Measurements from ENCODE around the gene ARSG. TPM values are rescaled to one million over a fixed set of nuclear protein-coding genes. Genes with fewer than 3 reads are reported as not detected.

Gene ARSG
- total and polyA plus RNA-seq, 2 of the 13 experiments (the other 11 are each of a cell fraction or from before 2014, with no cell fraction given) = 3.7 to 15.2 TPM

GRCh38 chr17:68379692-68380677 lies 88.7 kb downstream of the ARSG start (continued):
- TF ChIP-seq KDM4B (CRISPR knock-in tag; IDR thresholded peaks at IDR 0.05) (no peak), SKIL (CRISPR knock-in tag; IDR thresholded peaks at IDR 0.05; ENCODE audit: borderline replicate concordance) (peak; percentile 43), NFYB (CRISPR knock-in tag; IDR thresholded peaks at IDR 0.05) (no peak), EEA1 (CRISPR knock-in tag; IDR thresholded peaks at IDR 0.05; ENCODE audit: borderline replicate concordance) (no peak), ELF1 (CRISPR knock-in tag; IDR thresholded peaks at IDR 0.05) (no peak), FUBP1 (CRISPR knock-in tag; IDR thresholded peaks at IDR 0.05; ENCODE audit: borderline replicate concordance) (no peak), SP2 (CRISPR knock-in tag; IDR thresholded peaks at IDR 0.05) (no peak), NFIC (IDR thresholded peaks at IDR 0.05; ENCODE audit: low read length) (no peak), ZNF331 (CRISPR knock-in tag; IDR thresholded peaks at IDR 0.05) (peak; percentile 52; the same call in 1 of the 2 replicates), ZNF260 (CRISPR knock-in tag; IDR thresholded peaks at IDR 0.05; ENCODE audit: borderline replicate concordance, low read depth) (no peak), SOX5 (CRISPR knock-in tag; IDR thresholded peaks at IDR 0.05; ENCODE audit: borderline replicate concordance) (peak; percentile 75; the same call in 1 of the 2 replicates), NFATC3 (CRISPR knock-in tag; IDR thresholded peaks at IDR 0.05) (no peak), HNRNPUL1 (IDR thresholded peaks at IDR 0.05; ENCODE audit: low read depth, low read length) (no peak), FOXA1 (IDR thresholded peaks at IDR 0.05) (no peak), FOXA1 (CRISPR knock-in tag; IDR thresholded peaks at IDR 0.05) (peak; percentile 87), ATM (IDR thresholded peaks at IDR 0.05; ENCODE audit: borderline replicate concordance) (no peak), IRX3 (CRISPR knock-in tag; IDR thresholded peaks at IDR 0.05; ENCODE audit: borderline replicate concordance, low read depth) (no peak), DPF2 (CRISPR knock-in tag; IDR thresholded peaks at IDR 0.05; ENCODE audit: borderline replicate concordance, low read depth) (peak; percentile 69), MAX (IDR thresholded peaks at IDR 0.05) (peak; percentile 59)
- TF ChIP-seq, protein P1, sequence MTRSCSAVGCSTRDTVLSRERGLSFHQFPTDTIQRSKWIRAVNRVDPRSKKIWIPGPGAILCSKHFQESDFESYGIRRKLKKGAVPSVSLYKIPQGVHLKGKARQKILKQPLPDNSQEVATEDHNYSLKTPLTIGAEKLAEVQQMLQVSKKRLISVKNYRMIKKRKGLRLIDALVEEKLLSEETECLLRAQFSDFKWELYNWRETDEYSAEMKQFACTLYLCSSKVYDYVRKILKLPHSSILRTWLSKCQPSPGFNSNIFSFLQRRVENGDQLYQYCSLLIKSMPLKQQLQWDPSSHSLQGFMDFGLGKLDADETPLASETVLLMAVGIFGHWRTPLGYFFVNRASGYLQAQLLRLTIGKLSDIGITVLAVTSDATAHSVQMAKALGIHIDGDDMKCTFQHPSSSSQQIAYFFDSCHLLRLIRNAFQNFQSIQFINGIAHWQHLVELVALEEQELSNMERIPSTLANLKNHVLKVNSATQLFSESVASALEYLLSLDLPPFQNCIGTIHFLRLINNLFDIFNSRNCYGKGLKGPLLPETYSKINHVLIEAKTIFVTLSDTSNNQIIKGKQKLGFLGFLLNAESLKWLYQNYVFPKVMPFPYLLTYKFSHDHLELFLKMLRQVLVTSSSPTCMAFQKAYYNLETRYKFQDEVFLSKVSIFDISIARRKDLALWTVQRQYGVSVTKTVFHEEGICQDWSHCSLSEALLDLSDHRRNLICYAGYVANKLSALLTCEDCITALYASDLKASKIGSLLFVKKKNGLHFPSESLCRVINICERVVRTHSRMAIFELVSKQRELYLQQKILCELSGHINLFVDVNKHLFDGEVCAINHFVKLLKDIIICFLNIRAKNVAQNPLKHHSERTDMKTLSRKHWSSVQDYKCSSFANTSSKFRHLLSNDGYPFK (CRISPR knock-in tag; IDR thresholded peaks at IDR 0.05; ENCODE audit: borderline replicate concordance) = no peak
- TF ChIP-seq, protein P2, sequence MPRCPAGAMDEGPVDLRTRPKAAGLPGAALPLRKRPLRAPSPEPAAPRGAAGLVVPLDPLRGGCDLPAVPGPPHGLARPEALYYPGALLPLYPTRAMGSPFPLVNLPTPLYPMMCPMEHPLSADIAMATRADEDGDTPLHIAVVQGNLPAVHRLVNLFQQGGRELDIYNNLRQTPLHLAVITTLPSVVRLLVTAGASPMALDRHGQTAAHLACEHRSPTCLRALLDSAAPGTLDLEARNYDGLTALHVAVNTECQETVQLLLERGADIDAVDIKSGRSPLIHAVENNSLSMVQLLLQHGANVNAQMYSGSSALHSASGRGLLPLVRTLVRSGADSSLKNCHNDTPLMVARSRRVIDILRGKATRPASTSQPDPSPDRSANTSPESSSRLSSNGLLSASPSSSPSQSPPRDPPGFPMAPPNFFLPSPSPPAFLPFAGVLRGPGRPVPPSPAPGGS (CRISPR knock-in tag; IDR thresholded peaks at IDR 0.05) = no peak; the same call in 1 of the 2 replicates
